Measurements from ENCODE around the gene OPALIN.

Gene OPALIN

GRCh38 chr10:96352582-96352981, 6.2 kb downstream of the OPALIN start:
- Histone ChIP-seq H3K27me3 (ENCODE audit: insufficient read depth, low read depth, severe bottlenecking) (no peaks in the 10 kb centered on the region), H3K27ac (no peak overlapping the region), H3K9me3 (ENCODE audit: severe bottlenecking) (no peaks in the 10 kb centered on the region), H3K36me3 (no peaks in the 10 kb centered on the region), H3K4me3 (ENCODE audit: low read depth, low read length) (no peak overlapping the region)
- TF ChIP-seq, protein P1, sequence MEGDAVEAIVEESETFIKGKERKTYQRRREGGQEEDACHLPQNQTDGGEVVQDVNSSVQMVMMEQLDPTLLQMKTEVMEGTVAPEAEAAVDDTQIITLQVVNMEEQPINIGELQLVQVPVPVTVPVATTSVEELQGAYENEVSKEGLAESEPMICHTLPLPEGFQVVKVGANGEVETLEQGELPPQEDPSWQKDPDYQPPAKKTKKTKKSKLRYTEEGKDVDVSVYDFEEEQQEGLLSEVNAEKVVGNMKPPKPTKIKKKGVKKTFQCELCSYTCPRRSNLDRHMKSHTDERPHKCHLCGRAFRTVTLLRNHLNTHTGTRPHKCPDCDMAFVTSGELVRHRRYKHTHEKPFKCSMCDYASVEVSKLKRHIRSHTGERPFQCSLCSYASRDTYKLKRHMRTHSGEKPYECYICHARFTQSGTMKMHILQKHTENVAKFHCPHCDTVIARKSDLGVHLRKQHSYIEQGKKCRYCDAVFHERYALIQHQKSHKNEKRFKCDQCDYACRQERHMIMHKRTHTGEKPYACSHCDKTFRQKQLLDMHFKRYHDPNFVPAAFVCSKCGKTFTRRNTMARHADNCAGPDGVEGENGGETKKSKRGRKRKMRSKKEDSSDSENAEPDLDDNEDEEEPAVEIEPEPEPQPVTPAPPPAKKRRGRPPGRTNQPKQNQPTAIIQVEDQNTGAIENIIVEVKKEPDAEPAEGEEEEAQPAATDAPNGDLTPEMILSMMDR (IDR thresholded peaks at IDR 0.05; ENCODE audit: low read depth, low read length) = no peak
- no peak for DNase-seq

DNA sequence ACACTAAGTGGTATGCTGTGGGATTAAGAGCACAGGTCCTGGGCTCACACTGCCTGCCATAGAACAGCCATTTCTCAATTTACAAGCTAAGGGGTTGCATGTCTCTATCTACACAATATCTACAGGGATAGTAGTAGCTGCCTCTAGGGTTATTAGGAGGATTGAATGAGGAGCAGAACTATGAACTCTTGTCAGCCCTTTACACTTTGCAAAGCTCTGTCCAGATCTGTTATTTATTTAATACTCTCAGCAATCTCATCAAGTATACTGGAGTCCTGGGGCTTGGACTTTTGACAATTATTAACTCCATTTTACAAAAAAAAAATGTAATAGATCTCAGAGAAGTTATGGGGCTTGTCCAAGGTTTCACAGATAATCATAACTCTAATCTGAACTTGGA, 6.8 kb downstream of the OPALIN start:
- H3K27ac ChIP-seq = no peak overlapping the region
- H3K36me3 ChIP-seq = no peaks in the 10 kb centered on the region
- no peak overlapping the region for H3K4me3 ChIP-seq (ENCODE audit: low read depth, low read length)
- TF ChIP-seq, protein P1 (IDR thresholded peaks at IDR 0.05; ENCODE audit: low read depth, low read length) = no peak
- no peak for DNase-seq
- no peaks in the 10 kb centered on the region for H3K9me3 ChIP-seq (ENCODE audit: severe bottlenecking)
- no peaks in the 10 kb centered on the region for H3K27me3 ChIP-seq (ENCODE audit: insufficient read depth, low read depth, severe bottlenecking)

DNA sequence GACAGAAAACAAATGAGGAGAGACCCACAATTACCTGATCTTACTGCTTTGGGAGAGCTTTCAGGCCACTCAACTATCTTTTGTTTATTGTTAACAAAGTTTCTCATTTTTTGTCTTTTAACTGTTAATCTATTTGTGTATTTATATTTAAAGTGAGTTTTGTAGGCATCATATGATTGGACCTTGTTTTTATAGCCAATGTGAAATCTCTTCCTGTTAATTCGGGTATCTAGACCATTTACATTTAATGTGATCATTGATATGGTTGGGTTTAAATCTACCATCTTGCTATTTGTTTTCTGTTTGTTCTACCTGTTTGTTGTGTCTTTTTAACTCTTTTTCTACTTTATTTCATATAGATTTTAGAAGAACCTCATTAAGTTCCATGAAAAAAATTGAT, 12.5 kb downstream of the OPALIN start:
- Histone ChIP-seq H3K9me3 (ENCODE audit: severe bottlenecking) (peaks cover 4% of the 10 kb centered on the region), H3K27me3 (ENCODE audit: insufficient read depth, low read depth, severe bottlenecking) (no peaks in the 10 kb centered on the region), H3K27ac (no peak overlapping the region), H3K4me3 (ENCODE audit: low read depth, low read length) (no peak overlapping the region), H3K36me3 (no peaks in the 10 kb centered on the region)
- TF ChIP-seq, protein P1 (IDR thresholded peaks at IDR 0.05; ENCODE audit: low read depth, low read length) = no peak
- no peak for DNase-seq

DNA sequence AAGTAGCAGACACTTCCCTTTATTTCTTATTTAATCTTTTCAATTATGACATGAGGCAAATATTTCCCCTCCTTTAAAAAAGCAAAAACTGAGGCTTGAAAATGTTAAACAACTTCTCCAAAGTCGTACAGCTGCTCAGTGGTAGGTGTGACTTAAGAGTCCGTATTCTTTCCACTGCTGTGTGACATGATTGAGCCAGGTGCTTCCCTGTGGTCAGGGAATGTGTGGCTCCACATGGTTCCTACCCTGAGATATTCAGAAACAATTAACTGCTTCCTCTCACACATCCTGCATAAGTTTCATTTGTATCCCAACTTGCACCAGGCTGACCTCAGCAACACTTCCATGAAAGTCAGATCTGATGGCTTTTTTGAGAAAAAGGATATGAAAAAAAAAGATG, 13.6 kb downstream of the OPALIN start:
- no peaks in the 10 kb centered on the region for H3K36me3 ChIP-seq

DNA sequence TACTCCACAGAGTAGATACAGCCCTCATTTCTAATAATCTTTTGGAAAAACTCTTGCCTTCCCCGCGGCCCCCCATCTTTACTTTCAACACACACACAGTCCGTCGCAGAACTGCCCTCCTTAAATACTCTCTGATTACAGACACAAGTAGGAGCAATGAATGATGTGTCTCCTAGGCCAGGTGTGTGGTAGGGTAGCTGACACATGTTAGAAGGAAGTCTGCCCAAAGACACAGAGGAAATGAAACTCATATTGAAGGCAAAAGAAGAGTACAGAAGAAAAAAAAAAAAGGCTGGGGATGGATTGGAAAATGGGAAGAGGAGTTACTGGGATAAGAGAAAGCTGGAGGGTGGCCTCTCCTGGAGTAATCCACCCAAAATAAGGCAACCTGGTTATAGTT, 14.6 kb downstream of the OPALIN start:
- Histone ChIP-seq H3K36me3 (no peaks in the 10 kb centered on the region), H3K27ac (no peak overlapping the region), H3K9me3 (ENCODE audit: severe bottlenecking) (peaks cover 4% of the 10 kb centered on the region), H3K27me3 (ENCODE audit: insufficient read depth, low read depth, severe bottlenecking) (no peaks in the 10 kb centered on the region), H3K4me3 (ENCODE audit: low read depth, low read length) (no peak overlapping the region)
- no peak for DNase-seq
- TF ChIP-seq, protein P1 (IDR thresholded peaks at IDR 0.05; ENCODE audit: low read depth, low read length) = no peak

More for the DNA sequence above, 13.6 kb downstream of the OPALIN start:
- Histone ChIP-seq H3K4me3 (ENCODE audit: low read depth, low read length) (no peak overlapping the region), H3K27me3 (ENCODE audit: insufficient read depth, low read depth, severe bottlenecking) (no peaks in the 10 kb centered on the region), H3K27ac (no peak overlapping the region), H3K9me3 (ENCODE audit: severe bottlenecking) (peaks cover 4% of the 10 kb centered on the region)
- TF ChIP-seq, protein P1 (IDR thresholded peaks at IDR 0.05; ENCODE audit: low read depth, low read length) = no peak
- DNase-seq = no peak

GRCh38 chr10:96342402-96342801, 16.4 kb downstream of the OPALIN start:
- H3K27me3 ChIP-seq (ENCODE audit: insufficient read depth, low read depth, severe bottlenecking) = no peaks in the 10 kb centered on the region
- DNase-seq = no peak
- TF ChIP-seq, protein P1 (IDR thresholded peaks at IDR 0.05; ENCODE audit: low read depth, low read length) = no peak
- H3K9me3 ChIP-seq (ENCODE audit: severe bottlenecking) = peaks cover 4% of the 10 kb centered on the region
- no peak overlapping the region for H3K4me3 ChIP-seq (ENCODE audit: low read depth, low read length)
- H3K27ac ChIP-seq = no peak overlapping the region
- no peaks in the 10 kb centered on the region for H3K36me3 ChIP-seq
